ENCODE data around the gene CHRNA1.

CHRNA1 gene

DNA sequence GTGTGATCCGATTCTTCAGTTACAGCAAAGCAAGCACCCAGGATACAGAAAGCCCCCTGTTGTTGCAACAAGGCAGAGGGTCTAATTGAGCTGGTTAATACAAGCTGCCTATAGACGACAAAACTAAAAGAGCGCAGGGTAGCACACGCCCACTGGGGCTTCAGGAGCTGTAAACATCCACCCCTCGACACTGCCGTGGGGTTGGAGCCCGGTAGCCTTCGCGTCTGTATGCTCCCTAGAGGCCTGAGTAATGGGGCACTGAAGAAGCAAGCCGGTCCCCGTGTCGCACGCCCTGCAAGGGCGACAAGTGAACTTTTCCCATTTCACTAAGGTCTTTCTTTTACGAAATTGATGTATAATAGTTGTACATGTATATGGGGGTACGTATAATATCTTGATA lies 24.7 kb upstream of the CHRNA1 start:
- TF ChIP-seq GATA2 (IDR thresholded peaks at IDR 0.05; ENCODE audit: low read depth, low read length) (no peak), GATA3 (IDR thresholded peaks at IDR 0.05; ENCODE audit: low read depth, low read length) (no peak)

DNA sequence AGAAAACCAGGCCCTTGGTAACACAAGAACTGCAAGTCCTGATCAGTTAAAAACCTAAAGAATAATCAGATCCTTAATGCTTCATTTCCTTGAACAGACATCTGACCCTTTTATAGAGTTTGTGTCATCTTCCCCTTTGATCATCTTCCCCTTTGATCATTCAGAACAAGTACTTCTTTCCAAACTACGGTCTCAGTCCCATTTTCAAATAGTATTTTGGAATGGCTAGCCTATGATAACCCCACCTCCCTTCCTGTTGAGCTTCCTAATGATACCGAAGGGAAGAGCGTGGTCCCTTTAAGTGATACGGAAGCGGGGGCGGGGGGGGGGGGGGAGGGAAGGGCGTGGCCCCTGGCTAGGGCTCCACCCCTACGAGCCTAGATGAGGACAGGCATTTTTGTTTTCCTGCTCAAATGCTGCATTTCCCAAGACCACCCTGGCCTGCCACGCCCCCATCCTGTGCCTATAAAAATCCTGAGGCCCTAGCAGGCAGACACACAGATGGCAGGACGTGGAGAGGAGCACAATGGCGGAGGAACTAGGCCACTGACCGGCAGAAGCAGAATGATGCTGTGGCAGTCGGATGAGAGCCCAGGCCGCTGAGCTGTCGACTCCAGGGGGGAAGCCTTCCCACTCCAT lies 24.1 kb upstream of the CHRNA1 start:
- no peak for TF ChIP-seq GATA2 (IDR thresholded peaks at IDR 0.05; ENCODE audit: low read depth, low read length)
- no peak for TF ChIP-seq GATA3 (IDR thresholded peaks at IDR 0.05; ENCODE audit: low read depth, low read length)

DNA sequence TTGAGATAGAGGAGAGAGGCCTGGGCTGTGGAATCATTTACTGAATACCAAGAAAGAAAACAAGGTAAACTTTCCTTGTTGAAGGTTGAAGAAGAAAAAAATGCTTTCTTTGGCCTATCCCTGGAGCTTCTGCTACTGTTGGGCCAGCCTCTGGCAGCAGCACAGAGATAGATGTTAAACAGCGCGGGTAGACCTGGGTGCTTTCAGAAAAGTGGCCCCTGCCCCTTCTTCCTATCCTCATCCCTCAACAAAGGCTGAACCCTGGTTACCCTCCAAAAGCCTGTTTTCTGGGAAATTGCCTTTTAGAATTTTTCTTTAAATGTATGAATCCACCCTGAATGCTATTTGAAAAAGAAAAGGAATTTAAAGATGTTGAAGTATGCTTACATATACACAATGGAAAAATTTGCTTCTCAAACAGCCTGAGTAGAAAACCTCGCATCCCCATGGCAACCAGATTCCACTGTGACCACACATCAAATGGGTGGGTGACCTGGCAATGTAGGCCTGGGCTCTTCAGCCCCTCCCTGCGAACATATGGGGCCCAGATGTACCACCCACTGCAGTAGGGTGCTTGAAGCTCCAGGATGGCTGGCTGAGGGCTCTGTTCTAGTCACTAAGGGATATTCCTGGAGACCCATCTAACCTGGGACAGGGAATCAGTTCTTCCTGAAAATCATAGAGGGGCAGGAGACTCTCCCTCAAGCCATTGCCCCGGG lies 23.4 kb upstream of the CHRNA1 start:
- TF ChIP-seq GATA3 (IDR thresholded peaks at IDR 0.05; ENCODE audit: low read depth, low read length): no peak
- no peak for TF ChIP-seq GATA2 (IDR thresholded peaks at IDR 0.05; ENCODE audit: low read depth, low read length)

DNA sequence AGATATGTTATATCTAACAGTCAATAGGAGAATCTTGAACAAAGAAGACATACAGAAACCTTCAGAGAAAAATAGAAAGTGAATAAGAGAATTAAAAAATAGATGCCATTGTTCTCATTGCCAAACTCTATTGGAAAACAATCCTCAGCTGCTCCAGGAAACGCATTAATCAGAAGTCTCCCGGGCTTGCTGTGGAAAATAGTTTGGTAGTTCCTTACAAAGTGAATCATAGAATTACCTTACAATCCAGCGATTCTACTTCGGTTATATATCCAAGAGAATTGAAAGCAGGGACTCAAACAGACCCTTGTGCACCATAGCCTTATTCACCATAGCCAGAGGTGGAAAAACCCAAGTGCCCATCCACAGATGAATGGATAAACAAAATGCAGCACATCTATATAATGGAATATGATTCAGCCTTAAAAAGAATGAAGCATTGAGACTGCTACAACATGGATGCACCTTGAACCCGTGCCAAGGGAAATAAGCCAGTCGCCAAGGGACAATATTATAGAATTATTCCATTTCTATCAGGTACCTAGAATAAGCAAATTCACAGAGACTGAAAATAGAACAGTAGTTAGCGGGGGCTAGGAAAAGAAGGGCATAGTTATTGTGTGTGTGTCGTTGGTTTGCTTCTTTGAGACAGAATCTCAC lies 21.9 kb upstream of the CHRNA1 start:
- TF ChIP-seq GATA2 (IDR thresholded peaks at IDR 0.05; ENCODE audit: low read depth, low read length) (no peak), GATA3 (IDR thresholded peaks at IDR 0.05; ENCODE audit: low read depth, low read length) (no peak)

GRCh38 chr2:174785481-174785880 lies 21.2 kb upstream of the CHRNA1 start:
- TF ChIP-seq GATA2 (IDR thresholded peaks at IDR 0.05; ENCODE audit: low read depth, low read length): no peak
- no peak for TF ChIP-seq GATA3 (IDR thresholded peaks at IDR 0.05; ENCODE audit: low read depth, low read length)

DNA sequence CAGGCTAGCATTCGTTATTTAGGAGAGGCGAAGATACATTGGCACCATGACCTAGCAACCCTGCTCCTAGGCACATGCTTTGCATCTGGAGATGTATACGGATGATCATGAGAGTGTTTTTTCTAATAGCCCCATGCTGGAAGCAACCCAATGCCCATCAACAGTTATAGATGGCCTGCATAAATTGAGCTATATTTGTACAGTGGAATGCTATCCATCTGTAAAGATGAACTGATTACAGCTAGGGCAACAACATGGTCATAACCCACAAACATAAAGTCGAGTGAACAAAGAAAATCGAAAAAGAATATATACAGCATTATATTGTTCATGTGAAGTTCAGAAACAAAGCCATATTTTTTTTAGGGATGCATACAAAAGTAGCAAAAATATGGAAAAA lies 20.6 kb upstream of the CHRNA1 start:
- TF ChIP-seq GATA2 (IDR thresholded peaks at IDR 0.05; ENCODE audit: low read depth, low read length) (no peak), GATA3 (IDR thresholded peaks at IDR 0.05; ENCODE audit: low read depth, low read length) (no peak)

DNA sequence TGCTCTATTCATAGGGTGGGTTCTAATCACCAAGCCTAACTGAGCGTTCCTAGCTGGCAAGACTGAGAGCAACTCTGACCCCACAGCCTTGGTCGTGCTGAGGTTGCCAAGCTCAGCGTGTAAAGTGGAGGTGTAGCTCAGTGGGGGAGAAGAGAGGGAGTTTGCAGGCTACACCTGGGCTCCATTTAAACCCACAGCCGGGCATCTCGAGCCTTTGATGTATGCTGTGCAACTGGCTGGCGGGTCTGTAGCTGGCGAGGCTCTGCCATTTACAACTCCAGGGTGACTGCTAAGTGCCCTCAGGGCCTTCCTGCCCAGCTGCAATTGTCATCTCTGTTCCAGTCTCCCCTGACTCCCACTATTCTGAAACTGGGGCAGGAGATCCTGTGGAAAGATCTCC lies 20.0 kb upstream of the CHRNA1 start:
- no peak for TF ChIP-seq GATA2 (IDR thresholded peaks at IDR 0.05; ENCODE audit: low read depth, low read length)
- no peak for TF ChIP-seq GATA3 (IDR thresholded peaks at IDR 0.05; ENCODE audit: low read depth, low read length)

DNA sequence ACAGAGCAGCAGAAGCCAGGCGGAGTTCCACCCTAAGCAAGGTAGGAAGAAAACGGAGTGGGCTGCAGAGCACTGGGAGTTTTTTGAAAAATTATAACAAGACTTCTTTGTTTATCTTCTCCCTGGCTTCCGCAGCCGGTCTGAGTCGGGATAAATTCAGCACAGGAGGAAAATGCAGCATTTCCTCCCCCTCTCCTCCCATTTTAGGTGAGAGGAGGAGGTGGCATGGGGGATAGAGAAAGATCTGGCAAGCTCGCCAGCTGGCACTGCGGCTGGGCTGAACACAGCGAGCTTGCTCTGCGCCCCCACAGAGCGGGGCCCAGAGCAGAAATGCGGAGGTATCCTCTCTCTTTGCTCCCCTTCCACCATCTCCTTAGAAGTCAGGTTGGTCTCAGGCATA lies 17.7 kb upstream of the CHRNA1 start:
- TF ChIP-seq GATA2 (IDR thresholded peaks at IDR 0.05; ENCODE audit: low read depth, low read length): no peak
- no peak for TF ChIP-seq GATA3 (IDR thresholded peaks at IDR 0.05; ENCODE audit: low read depth, low read length)

DNA sequence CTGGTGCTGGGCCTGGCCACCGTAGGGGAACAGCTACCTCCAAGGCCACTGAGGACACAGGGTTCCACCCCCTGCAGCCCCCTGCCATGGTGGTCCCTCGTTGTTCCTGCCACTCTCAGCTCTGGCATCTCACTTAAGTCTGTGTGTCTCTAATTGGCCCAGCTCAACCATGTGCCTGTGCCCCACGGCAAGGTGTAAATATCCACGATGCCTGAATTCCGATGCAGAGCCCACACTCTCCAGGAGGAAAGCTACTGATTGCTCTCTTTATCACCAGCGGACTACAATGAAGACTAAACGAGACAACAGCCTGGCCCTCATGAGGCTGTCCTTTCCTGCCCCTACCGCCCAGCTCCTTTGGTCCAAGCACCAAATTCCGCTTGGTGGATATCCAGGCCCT lies 17.0 kb upstream of the CHRNA1 start:
- TF ChIP-seq GATA3 (IDR thresholded peaks at IDR 0.05; ENCODE audit: low read depth, low read length) (no peak), GATA2 (IDR thresholded peaks at IDR 0.05; ENCODE audit: low read depth, low read length) (no peak)

- no peak for TF ChIP-seq GATA2 (IDR thresholded peaks at IDR 0.05; ENCODE audit: low read depth, low read length)
- no peak for TF ChIP-seq GATA3 (IDR thresholded peaks at IDR 0.05; ENCODE audit: low read depth, low read length)
These were observed 16.6 kb upstream of the CHRNA1 start for GRCh38 chr2:174780856-174781255.

DNA sequence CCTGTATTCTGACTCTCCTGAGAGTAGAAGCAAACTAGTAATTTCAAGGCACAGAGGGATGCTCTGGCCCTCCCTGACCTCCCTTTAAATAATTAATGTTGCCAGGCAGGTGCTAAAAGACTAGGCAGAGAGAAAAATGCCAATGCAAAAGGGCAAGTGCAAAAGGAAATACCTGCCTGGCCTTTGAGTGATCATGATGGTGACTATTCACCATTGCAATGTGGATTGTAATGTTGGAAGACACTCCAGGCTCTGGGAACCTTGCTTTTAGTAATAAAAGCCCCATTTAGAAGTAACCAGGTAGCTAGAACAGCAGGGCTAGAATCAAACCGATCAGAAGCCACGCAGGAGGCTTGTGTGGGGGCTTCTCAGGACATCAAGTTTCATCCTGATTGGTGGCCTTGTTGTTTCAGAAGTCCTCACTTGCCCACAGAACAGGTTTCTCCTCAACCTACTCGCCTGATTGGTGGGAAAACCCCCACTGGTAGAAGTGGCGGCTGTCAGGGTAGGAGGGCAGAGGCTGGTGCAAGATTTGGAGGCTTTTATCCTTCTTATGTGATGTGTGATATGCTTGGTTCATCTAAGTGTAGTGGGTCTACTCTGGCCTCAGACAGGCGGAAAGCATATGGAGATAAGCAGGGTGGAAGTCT lies 16.0 kb upstream of the CHRNA1 start:
- TF ChIP-seq GATA3 (IDR thresholded peaks at IDR 0.05; ENCODE audit: low read depth, low read length) (no peak), GATA2 (IDR thresholded peaks at IDR 0.05; ENCODE audit: low read depth, low read length) (no peak)

DNA sequence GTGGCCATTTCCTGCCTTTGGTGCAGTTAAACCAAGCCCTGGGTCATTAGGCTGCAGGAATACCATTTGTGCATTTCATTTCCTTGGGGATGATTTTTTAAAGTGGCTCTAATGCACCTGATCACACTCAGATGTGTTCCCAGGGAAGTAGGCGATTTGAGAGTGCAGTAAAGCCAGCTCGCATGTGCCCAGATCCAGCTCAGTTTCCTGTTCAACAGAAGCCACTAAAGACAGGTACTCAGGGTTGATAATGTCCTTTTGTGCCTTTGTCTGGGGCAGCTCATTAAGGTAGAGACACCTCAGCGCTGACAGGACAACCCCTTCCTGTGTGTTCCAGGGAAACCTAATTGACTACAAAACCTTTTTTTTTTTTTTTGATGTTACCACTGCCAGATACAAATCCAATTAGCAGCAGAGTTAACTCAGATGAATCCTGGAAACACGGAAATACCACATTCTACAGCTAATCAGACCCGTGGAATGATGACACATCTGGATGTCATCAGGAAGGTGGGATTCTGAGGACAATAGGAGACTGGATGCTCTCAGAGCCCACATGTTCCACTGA lies 15.2 kb upstream of the CHRNA1 start:
- TF ChIP-seq GATA3 (IDR thresholded peaks at IDR 0.05; ENCODE audit: low read depth, low read length): no peak
- no peak for TF ChIP-seq GATA2 (IDR thresholded peaks at IDR 0.05; ENCODE audit: low read depth, low read length)

DNA sequence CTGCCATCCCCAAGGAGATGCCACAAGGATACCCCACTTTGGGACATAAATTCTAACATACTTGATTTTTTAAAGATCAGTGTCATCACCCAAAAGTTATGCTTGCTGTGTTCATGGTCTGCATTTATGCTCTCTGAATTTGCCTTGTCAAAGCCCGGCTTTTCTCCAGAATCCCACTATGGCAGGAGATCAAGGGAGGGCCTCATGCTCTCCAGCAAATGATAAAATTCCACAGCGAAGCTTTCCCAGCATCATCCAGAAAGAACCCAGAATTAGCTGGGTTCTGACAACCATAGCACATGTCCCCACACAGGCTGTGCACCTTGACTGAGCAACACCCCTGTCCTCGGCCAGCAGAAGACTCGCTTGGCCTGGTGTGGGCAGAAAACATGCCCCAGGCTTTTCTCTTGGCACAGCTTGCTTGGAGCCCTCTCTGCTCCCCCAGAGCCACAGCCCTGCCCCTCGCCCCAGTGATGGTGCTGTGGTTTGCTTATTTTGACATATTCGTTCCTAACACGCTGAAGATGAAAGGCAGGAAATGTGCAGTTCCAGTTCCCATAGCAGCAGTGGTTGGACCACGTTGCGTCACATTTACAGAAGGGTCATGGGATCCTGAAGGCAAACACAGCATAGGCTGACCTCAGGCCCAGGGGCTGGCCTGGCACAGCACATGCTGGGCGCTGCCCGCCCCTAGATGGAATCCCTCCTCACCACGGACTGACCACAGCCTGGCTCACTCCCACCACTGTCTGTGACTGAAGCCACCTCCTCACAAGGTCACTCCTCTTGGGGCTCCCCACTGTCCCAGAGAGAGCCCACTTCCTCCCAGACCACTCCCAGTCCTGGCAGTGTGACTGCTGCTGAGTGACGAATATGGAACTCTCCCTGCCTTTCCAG lies 14.1 kb upstream of the CHRNA1 start:
- TF ChIP-seq GATA2 (IDR thresholded peaks at IDR 0.05; ENCODE audit: low read depth, low read length) (no peak), GATA3 (IDR thresholded peaks at IDR 0.05; ENCODE audit: low read depth, low read length) (no peak)

All from SH-SY5Y (cell line).